Thoracic aorta (tissue), 2 donors: Measurements from ENCODE around the gene RIMS4. TPM values are rescaled to one million over a fixed set of nuclear protein-coding genes. Genes with fewer than 3 reads are reported as not detected.

ENCODE experiments used
- ATAC-seq: fragments of 150-250 bp; one replicate; pipeline ENCODE4 v1.8.0; 2017; ENCODE audit warnings: low read depth; ENCODE audit not compliant: insufficient number of reproducible peaks, low FRiP score
- DNase-seq: peaks from one replicate; pipeline ENCODE4 v3.0.0-alpha.2; 2020; ENCODE audit warnings: low spot score
- H3K27ac ChIP-seq, 2 donors: fragments of 200-600 bp; sonication (generic); 1 replicate in 1 of 2; 2 replicates in 1 of 2; pipeline ENCODE4 v1.5.1; 2016; ENCODE audit warnings: mild to moderate bottlenecking in 2 of 2, moderate library complexity in 2 of 2
- H3K27me3 ChIP-seq: fragments of 200-600 bp; sonication (generic); replicated peaks from 2 replicates; pipeline ENCODE4 v1.6.0; 2016; ENCODE audit warnings: mild to moderate bottlenecking; ENCODE audit not compliant: insufficient read depth
- H3K36me3 ChIP-seq: fragments of 200-600 bp; sonication (generic); one replicate; pipeline ENCODE4 v1.5.1; 2016
- H3K4me1 ChIP-seq, 2 donors: fragments of 200-600 bp; sonication (generic); 1 replicate in 1 of 2; 2 replicates in 1 of 2; pipeline versions ENCODE4 v1.5.1 to v1.6.0; 2016; ENCODE audit warnings: low read depth in 2 of 2, mild to moderate bottlenecking in 1 of 2; ENCODE audit not compliant: control insufficient read depth in 1 of 2
- H3K4me3 ChIP-seq: fragments of 200-600 bp; sonication (generic); 2 replicates; pipeline ENCODE4 v1.5.1; 2016; ENCODE audit warnings: mild to moderate bottlenecking
- H3K9me3 ChIP-seq: fragments of 200-600 bp; sonication (generic); 2 replicates; pipeline ENCODE4 v1.5.1; 2016
- total RNA-seq, 2 donors: library from RNA; depleted of rRNA; stranded (reverse); fragments of >200 nt; gene quantifications; one replicate each; pipeline versions ENCODE4 v1.1.0 to v1.2.3, GENCODE V29; 2016
- TF ChIP-seq, protein P1 (sequence below): fragments of 200-600 bp; sonication (generic); IDR thresholded peaks from one replicate; pipeline ENCODE4 v1.5.1; 2019; ENCODE audit warnings: antibody characterized with exemption

RIMS4 gene
- total RNA-seq, 2 donors from 2014 or later: 2.4 to 13.5 TPM

DNA sequence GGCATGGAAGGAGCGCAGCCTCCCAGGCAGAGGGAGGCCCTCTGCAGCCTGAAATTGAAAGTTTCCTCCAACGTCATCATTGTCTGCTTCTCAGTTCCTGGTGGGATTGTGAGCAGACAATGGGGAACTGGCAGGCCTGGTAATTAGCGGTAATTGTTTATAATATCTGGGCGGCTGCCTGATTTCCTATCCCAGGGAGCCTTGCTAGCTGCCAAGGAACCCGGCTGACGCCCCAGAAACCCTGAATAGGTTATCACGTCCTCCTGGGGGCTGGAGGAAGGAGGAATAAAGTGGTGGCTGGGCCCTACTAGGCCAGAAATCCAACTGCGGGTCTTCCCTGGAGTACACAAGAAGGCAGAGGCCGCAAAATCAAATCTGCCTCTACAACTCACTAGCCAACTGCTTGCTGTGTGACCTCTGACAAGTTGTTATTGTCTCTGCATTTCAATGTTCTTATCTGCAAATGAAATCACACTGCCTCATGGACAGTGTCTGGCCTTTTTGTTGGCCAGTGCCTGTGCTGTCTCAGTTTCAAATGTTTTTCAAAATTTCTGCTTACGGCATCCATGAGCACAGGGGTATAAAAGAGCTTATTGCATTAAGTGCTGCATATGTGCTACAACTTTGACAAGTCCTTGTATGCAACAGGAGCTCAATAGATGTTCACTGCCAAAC, 47.7 kb downstream of the RIMS4 start:
- no peak for ATAC-seq
- Histone ChIP-seq H3K4me1 (no peaks in the 10 kb centered on the region), H3K9me3 (no peaks in the 10 kb centered on the region), H3K27me3 (no peaks in the 10 kb centered on the region), H3K36me3 (no peaks in the 10 kb centered on the region), H3K27ac (no peak overlapping the region), H3K4me3 (no peak overlapping the region)
- TF ChIP-seq, protein P1, sequence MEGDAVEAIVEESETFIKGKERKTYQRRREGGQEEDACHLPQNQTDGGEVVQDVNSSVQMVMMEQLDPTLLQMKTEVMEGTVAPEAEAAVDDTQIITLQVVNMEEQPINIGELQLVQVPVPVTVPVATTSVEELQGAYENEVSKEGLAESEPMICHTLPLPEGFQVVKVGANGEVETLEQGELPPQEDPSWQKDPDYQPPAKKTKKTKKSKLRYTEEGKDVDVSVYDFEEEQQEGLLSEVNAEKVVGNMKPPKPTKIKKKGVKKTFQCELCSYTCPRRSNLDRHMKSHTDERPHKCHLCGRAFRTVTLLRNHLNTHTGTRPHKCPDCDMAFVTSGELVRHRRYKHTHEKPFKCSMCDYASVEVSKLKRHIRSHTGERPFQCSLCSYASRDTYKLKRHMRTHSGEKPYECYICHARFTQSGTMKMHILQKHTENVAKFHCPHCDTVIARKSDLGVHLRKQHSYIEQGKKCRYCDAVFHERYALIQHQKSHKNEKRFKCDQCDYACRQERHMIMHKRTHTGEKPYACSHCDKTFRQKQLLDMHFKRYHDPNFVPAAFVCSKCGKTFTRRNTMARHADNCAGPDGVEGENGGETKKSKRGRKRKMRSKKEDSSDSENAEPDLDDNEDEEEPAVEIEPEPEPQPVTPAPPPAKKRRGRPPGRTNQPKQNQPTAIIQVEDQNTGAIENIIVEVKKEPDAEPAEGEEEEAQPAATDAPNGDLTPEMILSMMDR: no peak
- no peak for DNase-seq

DNA sequence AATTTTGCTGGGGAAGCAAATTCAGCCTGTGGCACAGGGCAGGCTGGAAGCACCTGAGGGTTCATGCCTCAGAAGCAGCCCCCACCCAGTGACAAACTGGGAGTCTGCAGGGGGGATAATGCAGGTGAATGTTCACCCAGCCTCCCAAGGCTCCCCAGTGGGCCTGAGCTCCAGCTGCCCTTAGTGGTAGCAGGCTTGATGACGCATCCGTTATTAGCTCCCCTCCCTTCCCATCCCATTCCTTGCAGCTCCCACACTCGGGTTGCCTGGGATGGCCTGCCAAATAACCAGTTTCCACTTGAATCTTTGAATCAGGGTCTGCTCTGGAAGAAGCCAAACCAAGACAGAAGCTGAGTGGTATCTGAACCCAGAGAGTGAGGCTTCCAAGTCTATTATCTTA, 48.9 kb downstream of the RIMS4 start:
- no peak for ATAC-seq
- H3K27ac ChIP-seq: no peak overlapping the region

DNA sequence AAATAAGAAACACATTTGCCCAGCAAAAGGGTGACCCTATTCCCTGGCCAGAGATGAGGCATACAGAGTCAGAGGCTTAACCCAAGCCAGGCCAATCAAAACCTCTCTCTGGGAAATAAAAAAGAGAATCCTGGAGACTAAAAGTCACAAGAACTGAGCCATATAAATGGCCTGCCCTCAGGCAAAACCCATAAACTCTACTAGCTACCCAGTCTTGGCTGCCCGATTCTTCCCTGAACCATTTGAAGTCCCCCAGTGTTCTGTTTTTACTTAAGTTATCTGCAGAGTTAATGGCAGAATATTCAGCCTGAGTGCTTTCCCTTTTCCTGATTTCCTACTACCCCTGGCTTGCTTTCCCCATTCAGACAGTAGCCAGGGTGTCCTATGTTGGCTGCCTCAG, 50.8 kb downstream of the RIMS4 start:
- TF ChIP-seq, protein P1: no peak
- H3K27ac ChIP-seq: no peak overlapping the region
- H3K27me3 ChIP-seq: no peaks in the 10 kb centered on the region
- ATAC-seq: no peak
- DNase-seq: no peak
- H3K9me3 ChIP-seq: no peaks in the 10 kb centered on the region
- H3K36me3 ChIP-seq: no peaks in the 10 kb centered on the region
- no peak overlapping the region for H3K4me3 ChIP-seq
- no peaks in the 10 kb centered on the region for H3K4me1 ChIP-seq

More for the DNA sequence above, 48.9 kb downstream of the RIMS4 start:
- DNase-seq: no peak
- Histone ChIP-seq H3K4me3 (no peak overlapping the region), H3K4me1 (no peaks in the 10 kb centered on the region), H3K27me3 (no peaks in the 10 kb centered on the region), H3K9me3 (no peaks in the 10 kb centered on the region), H3K36me3 (no peaks in the 10 kb centered on the region)
- TF ChIP-seq, protein P1: no peak

DNA sequence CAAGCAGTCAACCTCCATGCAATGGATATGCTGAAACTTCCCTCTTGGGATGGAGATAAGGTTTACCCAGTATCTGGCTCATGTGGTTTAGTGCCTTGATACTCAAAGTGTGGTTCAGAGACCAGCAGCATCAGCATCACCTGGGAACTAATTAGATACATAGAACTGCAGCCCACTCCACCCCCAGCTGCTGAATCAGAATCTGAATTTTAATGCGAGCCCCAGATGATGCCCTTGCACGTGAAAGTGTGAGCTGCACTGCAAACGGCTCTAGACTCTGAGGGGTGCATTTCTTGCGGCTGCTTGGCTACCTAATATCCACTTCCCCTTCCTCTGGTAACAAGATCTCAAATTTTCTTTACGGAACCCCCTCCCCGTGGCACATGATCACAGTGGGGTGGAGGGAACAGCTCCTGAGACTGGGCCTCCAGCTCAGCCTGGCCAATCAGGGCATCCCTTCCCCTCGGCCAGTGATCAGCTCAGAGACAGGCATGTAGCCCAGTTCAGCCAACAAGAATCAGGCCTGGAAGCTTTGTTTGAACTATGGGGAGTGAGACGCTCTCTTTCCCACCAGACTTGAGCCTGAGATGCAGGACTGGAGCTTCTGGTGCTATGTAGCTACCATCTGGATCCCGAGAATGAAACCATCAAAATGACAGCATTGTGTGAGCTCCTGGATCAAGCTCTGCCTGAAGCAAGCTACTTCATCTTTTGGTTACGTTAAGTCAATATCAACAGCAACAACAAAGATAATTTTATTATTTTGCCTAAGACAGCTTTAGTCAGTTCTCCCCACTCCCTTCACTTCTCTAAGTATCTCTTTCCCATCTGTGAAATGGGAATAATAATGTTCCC, 51.9 kb downstream of the RIMS4 start:
- TF ChIP-seq, protein P1: no peak
- no peaks in the 10 kb centered on the region for H3K27me3 ChIP-seq
- no peak for ATAC-seq

DNA sequence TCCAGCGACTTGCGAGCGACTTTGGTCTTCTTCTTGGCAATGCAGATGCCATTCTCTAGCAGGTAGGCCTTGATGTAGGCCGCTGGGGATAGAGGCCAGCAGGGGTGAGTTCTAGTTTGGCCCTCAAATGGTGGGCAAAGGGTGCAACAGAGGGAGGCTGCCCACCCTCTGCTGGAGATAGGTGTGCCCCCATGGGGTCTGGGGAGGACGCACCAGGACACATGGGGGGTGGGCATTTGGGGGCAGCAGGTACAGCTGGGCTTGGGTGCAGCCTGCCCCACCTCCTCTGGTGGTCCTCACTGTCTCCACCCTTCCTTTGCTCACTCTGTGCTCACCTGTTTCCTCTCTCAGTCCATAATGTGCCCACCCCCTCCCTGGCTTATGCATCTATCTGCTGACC, 53.4 kb downstream of the RIMS4 start:
- ATAC-seq (no peak), DNase-seq (no peak)
- Histone ChIP-seq H3K4me1 (no peaks in the 10 kb centered on the region), H3K9me3 (no peaks in the 10 kb centered on the region), H3K27me3 (no peaks in the 10 kb centered on the region), H3K4me3 (no peak overlapping the region), H3K27ac (no peak overlapping the region), H3K36me3 (no peaks in the 10 kb centered on the region)
- TF ChIP-seq, protein P1: no peak

More for the DNA sequence above, 51.9 kb downstream of the RIMS4 start:
- no peaks in the 10 kb centered on the region for H3K36me3 ChIP-seq
- H3K27ac ChIP-seq: no peak overlapping the region
- H3K4me1 ChIP-seq: no peaks in the 10 kb centered on the region
- DNase-seq: no peak
- H3K9me3 ChIP-seq: no peaks in the 10 kb centered on the region
- no peak overlapping the region for H3K4me3 ChIP-seq
